Fibroblast of skin of right quadriceps (primary cell): Measurements from ENCODE around the gene HLA-DRA.
"Not testable (repeated sequence)": the region's sequence is repeated elsewhere in the genome, so short reads cannot be mapped to it uniquely, and the experiment has no call there.

ENCODE experiments used
- DNase-seq: peaks from one replicate; pipeline ENCODE4 v3.0.0-alpha.2; 2013

The HLA-DRA gene

GRCh38 chr6:32432050-32432450, 7.6 kb upstream of the HLA-DRA start:
- DNase-seq = peak; percentile 25

GRCh38 chr6:32433950-32434349, 5.7 kb upstream of the HLA-DRA start:
- not testable (repeated sequence) for DNase-seq

- no peak for DNase-seq
These were observed 3.5 kb upstream of the HLA-DRA start for GRCh38 chr6:32436186-32436585.

- no peak for DNase-seq
These were observed 2.5 kb upstream of the HLA-DRA start for GRCh38 chr6:32436995-32437836.

- no peak for DNase-seq
These were observed 548 bp upstream of the HLA-DRA start for GRCh38 chr6:32439139-32439538.

GRCh38 chr6:32442243-32442667, 2.6 kb downstream of the HLA-DRA start:
- DNase-seq = no peak

GRCh38 chr6:32442977-32443552, 3.4 kb downstream of the HLA-DRA start:
- DNase-seq = no peak

GRCh38 chr6:32444433-32444832, 4.7 kb downstream of the HLA-DRA start:
- no peak for DNase-seq

GRCh38 chr6:32445321-32445854, 5.7 kb downstream of the HLA-DRA start:
- no peak for DNase-seq

GRCh38 chr6:32447932-32448331, 8.2 kb downstream of the HLA-DRA start:
- no peak for DNase-seq

GRCh38 chr6:32449088-32449736, 9.5 kb downstream of the HLA-DRA start:
- no peak for DNase-seq

GRCh38 chr6:32457054-32457453, 17.4 kb downstream of the HLA-DRA start:
- no peak for DNase-seq

- no peak for DNase-seq
These were observed 20.2 kb downstream of the HLA-DRA start for GRCh38 chr6:32459781-32460424.

- no peak for DNase-seq
These were observed 20.8 kb downstream of the HLA-DRA start for GRCh38 chr6:32460528-32460927.

- no peak for DNase-seq
These were observed 21.8 kb downstream of the HLA-DRA start for GRCh38 chr6:32461493-32461892.

- DNase-seq = no peak
These were observed 22.9 kb downstream of the HLA-DRA start for GRCh38 chr6:32462609-32463008.

GRCh38 chr6:32467743-32468503, 28.2 kb downstream of the HLA-DRA start:
- not testable (repeated sequence) for DNase-seq

- DNase-seq = no peak
These were observed 33.2 kb downstream of the HLA-DRA start for GRCh38 chr6:32472781-32473375.

GRCh38 chr6:32473376-32474348, 34.0 kb downstream of the HLA-DRA start:
- not testable (repeated sequence) for DNase-seq

- DNase-seq = no peak
These were observed 35.9 kb downstream of the HLA-DRA start for GRCh38 chr6:32475392-32476206.
